Embryonic facial prominence (tissue), 1 donor: ENCODE results near the gene FCAMR.

Experiments
- DNase-seq: peaks from one replicate; pipeline ENCODE4 v3.0.0-alpha.2; 2016; ENCODE audit errors: extremely low spot score

The FCAMR gene

GRCh38 chr1:206970446-206970845 lies at the start of gene FCAMR:
TSS of gene FCAMR (minus strand) at chr1:206970460. CDS start at chr1:206970125, 335 bp downstream.
- no peak for DNase-seq

GRCh38 chr1:207019661-207020060 lies 49.4 kb upstream of the FCAMR start:
- DNase-seq, result no peak

- no peak for DNase-seq
These were observed 48.9 kb upstream of the FCAMR start for GRCh38 chr1:207019161-207019560.

GRCh38 chr1:207018707-207019106 lies 48.4 kb upstream of the FCAMR start:
- no peak for DNase-seq

GRCh38 chr1:207017615-207018559 lies 47.6 kb upstream of the FCAMR start:
- DNase-seq, result no peak

GRCh38 chr1:207015791-207016190 lies 45.5 kb upstream of the FCAMR start:
- DNase-seq, result no peak

- DNase-seq, result no peak
These were observed 44.5 kb upstream of the FCAMR start for GRCh38 chr1:207014728-207015127.

- no peak for DNase-seq
These were observed 43.2 kb upstream of the FCAMR start for GRCh38 chr1:207013321-207014085.

- DNase-seq, result no peak
These were observed 40.5 kb upstream of the FCAMR start for GRCh38 chr1:207010726-207011125.

GRCh38 chr1:207009945-207010344 lies 39.7 kb upstream of the FCAMR start:
- no peak for DNase-seq

- no peak for DNase-seq
These were observed 39.1 kb upstream of the FCAMR start for GRCh38 chr1:207009182-207009850.

- no peak for DNase-seq
These were observed 37.2 kb upstream of the FCAMR start for GRCh38 chr1:207007352-207008033.

- no peak for DNase-seq
These were observed 36.7 kb upstream of the FCAMR start for GRCh38 chr1:207006914-207007313.

GRCh38 chr1:207006083-207006482 lies 35.8 kb upstream of the FCAMR start:
- DNase-seq, result no peak

- no peak for DNase-seq
These were observed 34.9 kb upstream of the FCAMR start for GRCh38 chr1:207004931-207005830.

- DNase-seq, result no peak
These were observed 33.0 kb upstream of the FCAMR start for GRCh38 chr1:207003210-207003609.

GRCh38 chr1:207002724-207003146 lies 32.5 kb upstream of the FCAMR start:
- no peak for DNase-seq

GRCh38 chr1:207001492-207002245 lies 31.4 kb upstream of the FCAMR start:
- no peak for DNase-seq

- no peak for DNase-seq
These were observed 30.5 kb upstream of the FCAMR start for GRCh38 chr1:207000651-207001291.
